Hypothalamus (tissue), 51 donors: ENCODE results near the gene PTPRN2.

Source experiments
- DNase-seq, 51 donors: peaks; one replicate each; lab custom pipeline; 2025; lab: John Stamatoyannopoulos, UW

Gene PTPRN2

GRCh38 chr7:158450476-158451124 is 137.0 kb downstream of the PTPRN2 start:
- DNase-seq, result no peak

- no peak for DNase-seq
These were observed 137.7 kb downstream of the PTPRN2 start for GRCh38 chr7:158449942-158450341.

GRCh38 chr7:158449266-158449665 is 138.4 kb downstream of the PTPRN2 start:
- no peak for DNase-seq

GRCh38 chr7:158448430-158449100 is 139.1 kb downstream of the PTPRN2 start:
- no peak for DNase-seq

- DNase-seq, result no peak
These were observed 140.0 kb downstream of the PTPRN2 start for GRCh38 chr7:158447506-158448171.

GRCh38 chr7:158447151-158447505 is 140.5 kb downstream of the PTPRN2 start:
- DNase-seq, result no peak

GRCh38 chr7:158446706-158447105 is 140.9 kb downstream of the PTPRN2 start:
- DNase-seq, result no peak

- DNase-seq, result no peak
These were observed 141.3 kb downstream of the PTPRN2 start for GRCh38 chr7:158446281-158446680.

GRCh38 chr7:158445421-158446175 is 142.0 kb downstream of the PTPRN2 start:
- no peak for DNase-seq

- peak in 1 of 51 donors; percentile 37 for DNase-seq
These were observed 142.9 kb downstream of the PTPRN2 start for GRCh38 chr7:158444501-158445420.

- DNase-seq, result no peak
These were observed 143.7 kb downstream of the PTPRN2 start for GRCh38 chr7:158443688-158444483.

- no peak for DNase-seq
These were observed 144.5 kb downstream of the PTPRN2 start for GRCh38 chr7:158443014-158443687.

- no peak for DNase-seq
These were observed 145.4 kb downstream of the PTPRN2 start for GRCh38 chr7:158442260-158442659.

GRCh38 chr7:158439035-158439434 is 148.6 kb downstream of the PTPRN2 start:
- DNase-seq, result no peak

GRCh38 chr7:158432369-158433341 is 155.0 kb downstream of the PTPRN2 start:
- no peak for DNase-seq

GRCh38 chr7:158431941-158432347 is 155.7 kb downstream of the PTPRN2 start:
- no peak for DNase-seq
